Nephron progenitor cell (in vitro differentiated cells): Measurements from ENCODE around the gene IL1R2.
A peak's percentile ranks its signal among the peaks of the same experiment; 100 is the strongest.
"Not testable (repeated sequence)": the region's sequence is repeated elsewhere in the genome, so short reads cannot be mapped to it uniquely, and the experiment has no call there.

ENCODE experiments used
- DNase-seq: peaks from one replicate; pipeline ENCODE4 v3.0.0; 2021
- H3K27ac Mint-ChIP-seq: 2 replicates; pipeline ENCODE4 v1.8.0; 2021; ENCODE audit warnings: mild to moderate bottlenecking, moderate library complexity, mixed read lengths
- H3K27me3 Mint-ChIP-seq: 2 replicates; pipeline ENCODE4 v1.8.0; 2021; ENCODE audit warnings: mild to moderate bottlenecking, low read depth, mixed read lengths; ENCODE audit not compliant: poor library complexity
- H3K36me3 Mint-ChIP-seq: 2 replicates; pipeline ENCODE4 v1.8.0; 2021; ENCODE audit warnings: low read depth, mixed read lengths
- H3K4me1 Mint-ChIP-seq: 2 replicates; pipeline ENCODE4 v1.8.0; 2021; ENCODE audit warnings: mixed read lengths
- H3K4me3 Mint-ChIP-seq: 2 replicates; pipeline ENCODE4 v1.8.0; 2021; ENCODE audit warnings: mild to moderate bottlenecking, moderate library complexity, mixed read lengths
- H3K9me3 Mint-ChIP-seq: 2 replicates; pipeline ENCODE4 v1.8.0; 2021; ENCODE audit warnings: mild to moderate bottlenecking, moderate library complexity, mixed read lengths
- TF ChIP-seq, protein P1 (sequence below): fragments of 200-600 bp; sonication (generic); IDR thresholded peaks from 2 replicates; pipeline ENCODE4 v1.5.0; 2021; ENCODE audit warnings: antibody characterized with exemption

The IL1R2 gene

DNA sequence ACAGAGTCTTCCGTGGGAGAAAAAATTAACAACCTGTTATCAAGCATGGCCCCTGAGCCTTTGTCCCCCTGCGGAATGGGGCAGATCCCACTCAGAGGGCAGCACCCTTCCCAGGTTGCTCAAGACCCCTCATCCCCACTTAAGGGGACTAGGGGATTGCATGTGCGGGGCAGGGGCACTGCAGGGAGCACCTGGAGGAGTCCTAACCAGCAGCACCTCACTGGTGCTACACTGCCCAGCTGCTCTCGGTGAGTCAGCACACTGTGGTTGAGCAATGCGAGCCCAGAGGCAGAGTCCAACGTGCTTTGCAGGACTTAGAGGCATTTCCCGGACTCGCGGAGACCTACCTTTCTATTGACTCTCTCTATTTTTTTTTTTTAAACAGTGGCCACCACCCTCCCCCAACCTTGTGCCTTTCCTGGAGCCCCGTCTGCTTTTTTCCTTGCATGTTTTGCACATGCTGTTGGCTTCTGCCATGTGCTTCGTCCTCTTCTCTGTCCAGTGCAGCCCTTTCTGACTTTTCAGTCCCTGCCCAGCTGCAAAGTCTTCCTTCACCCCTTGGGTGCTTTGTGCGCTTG is 74.0 kb downstream of the IL1R2 start:
- H3K27me3 Mint-ChIP-seq, result no peaks in the 10 kb centered on the region
- TF ChIP-seq, protein P1, sequence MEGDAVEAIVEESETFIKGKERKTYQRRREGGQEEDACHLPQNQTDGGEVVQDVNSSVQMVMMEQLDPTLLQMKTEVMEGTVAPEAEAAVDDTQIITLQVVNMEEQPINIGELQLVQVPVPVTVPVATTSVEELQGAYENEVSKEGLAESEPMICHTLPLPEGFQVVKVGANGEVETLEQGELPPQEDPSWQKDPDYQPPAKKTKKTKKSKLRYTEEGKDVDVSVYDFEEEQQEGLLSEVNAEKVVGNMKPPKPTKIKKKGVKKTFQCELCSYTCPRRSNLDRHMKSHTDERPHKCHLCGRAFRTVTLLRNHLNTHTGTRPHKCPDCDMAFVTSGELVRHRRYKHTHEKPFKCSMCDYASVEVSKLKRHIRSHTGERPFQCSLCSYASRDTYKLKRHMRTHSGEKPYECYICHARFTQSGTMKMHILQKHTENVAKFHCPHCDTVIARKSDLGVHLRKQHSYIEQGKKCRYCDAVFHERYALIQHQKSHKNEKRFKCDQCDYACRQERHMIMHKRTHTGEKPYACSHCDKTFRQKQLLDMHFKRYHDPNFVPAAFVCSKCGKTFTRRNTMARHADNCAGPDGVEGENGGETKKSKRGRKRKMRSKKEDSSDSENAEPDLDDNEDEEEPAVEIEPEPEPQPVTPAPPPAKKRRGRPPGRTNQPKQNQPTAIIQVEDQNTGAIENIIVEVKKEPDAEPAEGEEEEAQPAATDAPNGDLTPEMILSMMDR, result no peak
- no peak for DNase-seq
- no peak overlapping the region for H3K27ac Mint-ChIP-seq
- peaks cover 8% of the 10 kb centered on the region for H3K9me3 Mint-ChIP-seq
- H3K4me1 Mint-ChIP-seq, result peaks cover 53% of the 10 kb centered on the region
- H3K4me3 Mint-ChIP-seq, result no peak overlapping the region
- no peaks in the 10 kb centered on the region for H3K36me3 Mint-ChIP-seq

DNA sequence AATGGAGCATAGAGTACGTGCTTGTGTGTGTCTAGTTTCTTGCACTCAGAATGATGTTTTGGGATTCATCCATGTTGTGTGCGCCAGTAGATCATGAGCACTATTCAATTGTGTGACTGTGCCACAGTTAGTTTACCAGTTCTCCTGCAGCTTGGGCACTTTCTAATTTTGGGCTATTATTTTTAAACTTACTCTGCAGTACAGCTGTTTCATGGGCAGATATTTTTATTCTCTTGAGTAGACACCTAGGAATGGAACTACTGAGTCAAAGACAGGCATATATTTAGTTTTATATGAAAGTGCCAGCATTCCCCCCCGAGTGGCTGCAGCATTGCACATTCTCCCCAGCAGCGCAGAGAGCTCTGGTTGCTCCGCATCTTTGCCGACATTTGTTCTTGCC is 74.8 kb downstream of the IL1R2 start:
- Mint-ChIP-seq H3K36me3 (no peaks in the 10 kb centered on the region), H3K4me1 (peaks cover 53% of the 10 kb centered on the region), H3K9me3 (peaks cover 8% of the 10 kb centered on the region), H3K27me3 (no peaks in the 10 kb centered on the region), H3K4me3 (no peak overlapping the region), H3K27ac (peak overlapping the region; percentile 72)
- TF ChIP-seq, protein P1, result no peak
- DNase-seq, result no peak

DNA sequence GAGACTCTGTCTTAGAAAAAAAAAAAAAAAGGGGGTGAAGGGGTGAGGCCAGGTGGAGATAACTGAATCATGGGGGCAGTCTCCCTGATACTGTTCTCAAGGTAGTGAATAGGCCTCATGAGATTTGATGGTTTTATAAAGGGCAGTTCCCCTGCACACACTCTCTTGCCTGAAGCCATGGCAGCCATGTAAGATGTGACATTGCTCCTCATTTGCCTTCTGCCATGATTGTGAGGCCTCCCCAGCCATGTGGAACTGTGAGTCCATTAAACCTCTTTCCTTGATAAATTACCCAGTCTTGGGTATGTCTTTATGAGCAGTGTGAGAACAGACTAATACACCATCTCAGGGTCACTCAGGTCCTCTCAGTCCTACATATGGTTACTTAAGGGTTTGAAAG is 76.4 kb downstream of the IL1R2 start:
- H3K27ac Mint-ChIP-seq, H3K27me3 Mint-ChIP-seq, H3K9me3 Mint-ChIP-seq, H3K36me3 Mint-ChIP-seq, H3K4me3 Mint-ChIP-seq, DNase-seq: not testable (repeated sequence)
- peaks cover 47% of the 10 kb centered on the region for H3K4me1 Mint-ChIP-seq

DNA sequence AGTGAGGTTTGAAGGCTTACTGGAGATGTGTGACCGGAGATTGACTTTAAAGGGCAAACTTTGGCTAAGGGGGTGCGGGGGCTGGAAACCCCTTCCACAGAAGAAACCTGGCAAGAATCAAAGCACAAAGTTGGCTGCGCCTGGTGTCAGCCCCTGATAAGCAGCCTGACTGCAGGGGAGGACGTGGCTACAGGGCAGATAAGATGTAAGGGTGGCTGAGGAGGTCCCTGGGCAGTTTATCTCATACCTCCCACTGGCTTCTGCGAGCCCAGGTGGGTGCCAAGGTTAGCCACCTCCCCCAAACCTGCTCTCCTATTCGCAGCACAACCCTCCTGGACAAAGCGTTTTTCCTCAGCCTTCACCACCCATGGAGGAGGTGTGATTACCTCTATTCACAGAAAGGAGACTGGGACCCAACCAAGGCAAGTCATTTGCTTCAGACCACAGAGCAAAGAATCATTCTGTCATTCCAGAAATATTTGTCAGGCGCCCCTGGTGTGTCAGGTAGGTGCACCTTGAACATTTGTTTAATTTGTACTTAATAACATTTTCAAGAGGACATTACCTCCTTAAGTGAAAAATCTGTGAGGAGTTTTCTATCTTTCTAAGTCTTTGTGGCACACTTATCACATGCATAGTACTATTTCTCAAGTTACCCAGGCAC is 77.7 kb downstream of the IL1R2 start:
- H3K27ac Mint-ChIP-seq, result no peak overlapping the region
- DNase-seq, result no peak
- H3K27me3 Mint-ChIP-seq, result no peaks in the 10 kb centered on the region
- H3K4me3 Mint-ChIP-seq, result no peak overlapping the region
- H3K9me3 Mint-ChIP-seq, result peaks cover 8% of the 10 kb centered on the region
- no peaks in the 10 kb centered on the region for H3K36me3 Mint-ChIP-seq
- peaks cover 41% of the 10 kb centered on the region for H3K4me1 Mint-ChIP-seq
- TF ChIP-seq, protein P1, result no peak

DNA sequence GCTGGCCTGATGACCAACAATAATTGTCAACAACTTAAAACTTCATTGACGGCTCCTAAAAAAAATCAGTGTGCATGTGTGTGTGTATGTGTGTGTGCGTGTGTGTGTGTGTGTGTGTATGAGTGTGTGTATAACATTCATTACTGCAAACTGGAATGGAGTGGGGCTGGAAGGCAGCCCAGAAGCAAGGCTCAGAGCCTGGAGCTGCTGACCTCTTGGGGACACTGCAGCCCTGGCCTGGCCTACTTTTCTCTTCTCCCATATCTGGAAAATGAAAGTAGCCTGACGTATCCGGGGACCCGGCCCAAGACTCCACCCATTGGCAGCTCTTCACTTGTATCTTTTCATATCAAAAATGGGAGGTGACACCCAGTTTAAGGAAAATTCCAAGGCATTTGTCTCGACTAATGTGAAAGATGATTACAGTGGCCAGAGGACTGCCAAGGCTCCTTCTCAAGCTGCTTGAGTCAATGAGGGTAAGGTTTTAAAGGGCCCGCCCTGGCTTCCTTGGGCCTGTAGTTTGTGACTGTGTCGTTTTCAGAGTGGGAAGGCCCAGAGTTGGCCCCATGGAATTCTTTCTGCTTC is 78.4 kb downstream of the IL1R2 start:
- no peak for DNase-seq
- no peak overlapping the region for H3K4me3 Mint-ChIP-seq
- no peak overlapping the region for H3K27ac Mint-ChIP-seq
- H3K36me3 Mint-ChIP-seq, result no peaks in the 10 kb centered on the region
- H3K4me1 Mint-ChIP-seq, result peaks cover 34% of the 10 kb centered on the region
- H3K27me3 Mint-ChIP-seq, result no peaks in the 10 kb centered on the region
- TF ChIP-seq, protein P1, result no peak
- peaks cover 8% of the 10 kb centered on the region for H3K9me3 Mint-ChIP-seq

DNA sequence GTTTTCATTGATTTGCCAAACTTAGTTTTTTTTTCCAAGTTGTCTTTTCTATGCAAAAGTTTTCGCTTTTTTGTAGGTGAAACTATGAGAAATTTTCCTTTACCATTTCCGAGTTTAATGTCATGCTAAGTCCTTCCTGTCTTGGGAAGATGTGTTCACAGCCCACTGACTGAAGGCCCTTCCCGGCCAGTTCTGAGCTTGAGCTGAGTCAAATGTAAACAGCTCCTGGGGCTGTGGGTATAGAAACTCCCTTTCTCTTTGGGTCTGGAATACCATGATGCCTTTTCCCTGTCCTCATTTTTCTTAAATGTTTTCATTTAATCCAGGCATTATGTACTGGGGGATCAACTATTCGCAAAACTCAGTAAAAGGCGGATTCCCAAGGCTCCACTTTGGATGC is 81.0 kb downstream of the IL1R2 start:
- DNase-seq, result no peak
- Mint-ChIP-seq H3K4me1 (peaks cover 19% of the 10 kb centered on the region), H3K36me3 (peaks cover 11% of the 10 kb centered on the region), H3K4me3 (no peak overlapping the region), H3K9me3 (peaks cover 18% of the 10 kb centered on the region), H3K27ac (no peak overlapping the region), H3K27me3 (no peaks in the 10 kb centered on the region)
- TF ChIP-seq, protein P1, result no peak
